ENCODE results near the gene CCDC47.

GRCh38 chr17:63741408-63742173 is 31.8 kb downstream of the CCDC47 start, which contains the start of gene STRADA:
- no peak for TF ChIP-seq CTCF (IDR thresholded peaks at IDR 0.05)
- TF ChIP-seq EZH2 (IDR thresholded peaks at IDR 0.05; ENCODE audit: borderline replicate concordance, insufficient read depth, low read depth, low read length, poor library complexity, severe bottlenecking) = no peak

All from B cell (primary cell).